Motor neuron (in vitro differentiated cells): ENCODE measurements around the gene RBM15. TPM values are rescaled to one million over a fixed set of nuclear protein-coding genes. Genes with fewer than 3 reads are reported as not detected.

Experiments
- ATAC-seq, 8 experiments: fragments of 200-7000 bp; cut with Tn5 transposase; replicated peaks in 6 of 8; 2 replicates each; pipeline ENCODE4 v1.8.0; 2021; ENCODE audit warnings: mild to moderate bottlenecking in 8 of 8, moderate library complexity in 8 of 8
- H3K27ac ChIP-seq, 2 donors: fragments of 250-450 bp; sonication (Bioruptor Pico); 2 replicates each; pipeline ENCODE4 v1.9.0; 2021; ENCODE audit warnings: antibody characterized with exemption in 2 of 2, mild to moderate bottlenecking in 2 of 2, moderate library complexity in 1 of 2
- H3K4me1 ChIP-seq, 2 donors: fragments of 250-450 bp; sonication (Bioruptor Pico); replicated peaks in 1 of 2; 2 replicates each; pipeline ENCODE4 v1.6.1; 2021; ENCODE audit warnings: antibody characterized with exemption in 2 of 2, mild to moderate bottlenecking in 2 of 2, moderate library complexity in 1 of 2
- H3K4me3 ChIP-seq, 5 donors: fragments of 250-450 bp; sonication (Bioruptor Pico); 2 replicates each; pipeline ENCODE4 v1.9.0; 2021; ENCODE audit warnings: antibody characterized with exemption in 5 of 5, mild to moderate bottlenecking in 5 of 5, moderate library complexity in 4 of 5
- WGBS, 10 experiments: fragments of 450-650 bp; shearing (Covaris generic); methylation state at CpG; one replicate each; pipeline ENCODE4 v1.0.0; 2022; 5-methylcytosine and 5-hydroxymethylcytosine counted together
- in situ Hi-C, 9 experiments: fragments of 400-800 bp; cut with MboI; loops; one replicate each; pipeline ENCODE4 v1.15.0; 2021; ENCODE audit warnings: low sequenced_read_pairs in 9 of 9, low pct_unique_long_range_greater_than_20kb in 2 of 9; ENCODE audit not compliant: unreplicated experiment in 9 of 9
- total RNA-seq, 8 experiments: library from RNA; unstranded; fragments of 300-600 nt; gene quantifications; 2 replicates each; pipeline versions ENCODE4 v1.2.3 to v1.2.4, GENCODE V29; 2022

RBM15 gene
- total RNA-seq, 8 experiments from 2014 or later: 17.9 to 49.7 (median 36.7) TPM

GRCh38 chr1:110326826-110327225 lies 12.4 kb upstream of the RBM15 start:
- 0 to 86% (median 42%) methylated on average over 1 of the region's 1 CpG; no CpG with 5 or more reads in 4 of the 10 experiments for WGBS, 10 experiments

GRCh38 chr1:110328274-110328673 lies 10.9 kb upstream of the RBM15 start:
- no peak overlapping the region for H3K27ac ChIP-seq
- H3K4me3 ChIP-seq: no peak overlapping the region
- in situ Hi-C loops: loop anchor here in 1 of 9 experiments (25.0 kb wide), 1 partner anchor 291 kb away; the partner anchor contains the start of gene STRIP1
- no peaks in the 10 kb centered on the region for H3K4me1 ChIP-seq
- no peak for ATAC-seq

More at GRCh38 chr1:110326826-110327225, 12.4 kb upstream of the RBM15 start:
- H3K4me1 ChIP-seq: no peaks in the 10 kb centered on the region
- in situ Hi-C loops: loop anchor here in 1 of 9 experiments (25.0 kb wide), 1 partner anchor 290 kb away; the partner anchor contains the start of gene STRIP1
- no peak overlapping the region for H3K27ac ChIP-seq
- ATAC-seq: no peak
- no peak overlapping the region for H3K4me3 ChIP-seq

GRCh38 chr1:110328700-110329099 lies 10.5 kb upstream of the RBM15 start:
- in situ Hi-C loops: loop anchor here in 1 of 9 experiments (25.0 kb wide), 1 partner anchor 291 kb away; the partner anchor contains the start of gene STRIP1
- ATAC-seq: no peak
- Histone ChIP-seq H3K27ac (no peak overlapping the region), H3K4me3 (no peak overlapping the region), H3K4me1 (no peaks in the 10 kb centered on the region)
- WGBS, 10 experiments: 60 to 100% (median 92%) methylated on average over 2 to 3 of the region's 3 CpGs; no CpG with 5 or more reads in 3 of the 10 experiments

- in situ Hi-C loops: loop anchor here in 1 of 9 experiments (25.0 kb wide), 1 partner anchor 298 kb away; the partner anchor contains the start of gene STRIP1
- Histone ChIP-seq H3K4me1 (peaks cover 2 to 5% of the 10 kb centered on the region in 2 donors), H3K27ac (no peak overlapping the region), H3K4me3 (no peak overlapping the region)
- no peak for ATAC-seq
- no CpG with 5 or more reads among the region's 1 CpG for WGBS, 10 experiments
Observed at GRCh38 chr1:110335265-110335664, 3.9 kb upstream of the RBM15 start.

GRCh38 chr1:110336300-110337039 lies 2.7 kb upstream of the RBM15 start:
- H3K4me3 ChIP-seq: no peak overlapping the region
- in situ Hi-C loops: loop anchor here in 1 of 9 experiments (25.0 kb wide), 1 partner anchor 299 kb away; the partner anchor contains the start of gene STRIP1
- no peak for ATAC-seq
- peaks cover 12 to 17% of the 10 kb centered on the region in 2 donors for H3K4me1 ChIP-seq
- no peak overlapping the region for H3K27ac ChIP-seq
- WGBS, 10 experiments: 43 to 100% (median 93%) methylated on average over 1 of the region's 1 CpG; no CpG with 5 or more reads in 2 of the 10 experiments

- peak overlapping the region; percentile 91 to 97 for H3K27ac ChIP-seq
- H3K4me3 ChIP-seq: peak overlapping the region; percentile 59 to 84 (median 72)
- in situ Hi-C loops: loop anchor here in 1 of 9 experiments (25.0 kb wide), 1 partner anchor 301 kb away; the partner anchor contains the start of gene STRIP1
- 0 to 15% (median 1%) methylated on average over 3 to 24 of the region's 36 CpGs; no CpG with 5 or more reads in 2 of the 10 experiments for WGBS, 10 experiments
- peaks cover 19 to 30% of the 10 kb centered on the region in 2 donors for H3K4me1 ChIP-seq
- ATAC-seq: peak in 1 of 8 experiments; percentile 5
Observed at GRCh38 chr1:110337704-110338308, 1.4 kb upstream of the RBM15 start.

- ATAC-seq: peak; percentile 72 to 84 (median 79)
- Histone ChIP-seq H3K4me3 (peak overlapping the region; percentile 59 to 84 (median 72)), H3K4me1 (peaks cover 21 to 36% of the 10 kb centered on the region in 2 donors), H3K27ac (peak overlapping the region; percentile 91 to 97)
- WGBS, 10 experiments: 0 to 1% (median 0%) methylated on average over 2 to 34 of the region's 57 CpGs; no CpG with 5 or more reads in 3 of the 10 experiments
- in situ Hi-C loops: loop anchor here in 1 of 9 experiments (25.0 kb wide), 1 partner anchor 301 kb away; the partner anchor contains the start of gene STRIP1
Observed at GRCh38 chr1:110338309-110338885, 780 bp upstream of the RBM15 start.

GRCh38 chr1:110339407-110340206 lies 430 bp downstream of the RBM15 start:
- ATAC-seq: peak; percentile 0 to 5 (median 2)
- H3K27ac ChIP-seq: peak overlapping the region; percentile 88 to 97
- H3K4me1 ChIP-seq: peaks cover 31 to 48% of the 10 kb centered on the region in 2 donors
- WGBS, 10 experiments: 0 to 20% (median 0%) methylated on average over 1 to 18 of the region's 77 CpGs; no CpG with 5 or more reads in 2 of the 10 experiments
- H3K4me3 ChIP-seq: peak overlapping the region; percentile 59 to 85 (median 73)
- in situ Hi-C loops: loop anchor here in 1 of 9 experiments (25.0 kb wide), 1 partner anchor 302 kb away; the partner anchor contains the start of gene STRIP1

GRCh38 chr1:110340207-110340468 lies 961 bp downstream of the RBM15 start:
- WGBS, 10 experiments: 0 to 13% (median 0%) methylated on average over 1 to 9 of the region's 9 CpGs; no CpG with 5 or more reads in 3 of the 10 experiments
- Histone ChIP-seq H3K4me3 (peak overlapping the region; percentile 59 to 85 (median 73)), H3K4me1 (peaks cover 35 to 54% of the 10 kb centered on the region in 2 donors), H3K27ac (peak overlapping the region; percentile 88 to 97)
- in situ Hi-C loops: loop anchor here in 1 of 9 experiments (25.0 kb wide), 1 partner anchor 303 kb away; the partner anchor contains the start of gene STRIP1
- ATAC-seq: no peak

- Histone ChIP-seq H3K4me1 (peaks cover 45 to 66% of the 10 kb centered on the region in 2 donors), H3K4me3 (peak overlapping the region in 2 of 5 donors; percentile 1 to 8), H3K27ac (no peak overlapping the region)
- 70 to 89% (median 86%) methylated on average over 2 to 20 of the region's 27 CpGs; no CpG with 5 or more reads in 3 of the 10 experiments for WGBS, 10 experiments
- in situ Hi-C loops: loop anchor here in 1 of 9 experiments (25.0 kb wide), 1 partner anchor 304 kb away; the partner anchor contains the start of gene STRIP1
- no peak for ATAC-seq
Observed at GRCh38 chr1:110341146-110341871, 2.1 kb downstream of the RBM15 start.

GRCh38 chr1:110341872-110342331 lies 2.7 kb downstream of the RBM15 start:
- no peak overlapping the region for H3K27ac ChIP-seq
- 10 to 100% (median 46%) methylated on average over 1 to 6 of the region's 9 CpGs; no CpG with 5 or more reads in 3 of the 10 experiments for WGBS, 10 experiments
- in situ Hi-C loops: loop anchor here in 1 of 9 experiments (25.0 kb wide), 1 partner anchor 305 kb away; the partner anchor contains the start of gene STRIP1
- peaks cover 51 to 71% of the 10 kb centered on the region in 2 donors for H3K4me1 ChIP-seq
- peak overlapping the region in 4 of 5 donors; percentile 1 to 16 (median 8) for H3K4me3 ChIP-seq
- no peak for ATAC-seq
